Esophagus squamous epithelium (tissue), 5 donors: ENCODE measurements around the gene GAMT. TPM values are rescaled to one million over a fixed set of nuclear protein-coding genes. Genes with fewer than 3 reads are reported as not detected.

Experiments used
- DNase-seq: peaks from one replicate; lab custom pipeline; 2025; lab: John Stamatoyannopoulos, UW
- H3K27ac ChIP-seq, 4 donors: fragments of 200-600 bp; sonication (generic); one replicate each; pipeline ENCODE4 v1.5.1; 2016 to 2019; ENCODE audit warnings: mild to moderate bottlenecking in 1 of 4
- H3K27me3 ChIP-seq, 4 donors: fragments of 200-600 bp; sonication (generic); 1 replicate in 3 of 4; 2 replicates in 1 of 4; pipeline versions ENCODE4 v1.5.1 to v1.6.0; 2017 to 2021; ENCODE audit warnings: antibody characterized with exemption in 1 of 4
- H3K36me3 ChIP-seq, 3 donors: fragments of 200-600 bp; sonication (generic); one replicate each; pipeline ENCODE4 v1.5.1; 2016 to 2019
- H3K4me1 ChIP-seq, 3 donors: fragments of 200-600 bp; sonication (generic); one replicate each; pipeline ENCODE4 v1.5.1; 2017 to 2019
- H3K4me3 ChIP-seq, 4 donors: fragments of 200-600 bp; sonication (generic); 1 replicate in 3 of 4; 2 replicates in 1 of 4; pipeline ENCODE4 v1.5.1; 2016 to 2019; ENCODE audit warnings: mild to moderate bottlenecking in 2 of 4, moderate library complexity in 1 of 4
- H3K9me3 ChIP-seq, 3 donors: fragments of 200-600 bp; sonication (generic); one replicate each; pipeline ENCODE4 v1.5.1; 2016 to 2019
- POLR2A ChIP-seq, 4 donors: fragments of 450-650 bp; IDR thresholded peaks; one replicate each; pipeline ENCODE4 v1.6.1; 2017; ENCODE audit warnings: antibody characterized with exemption in 4 of 4, mild to moderate bottlenecking in 4 of 4, moderate library complexity in 3 of 4
- WGBS, 2 donors: methylation state at CpG; one replicate each; pipeline ENCODE4 v1.1.5; 2018; 5-methylcytosine and 5-hydroxymethylcytosine counted together
- intact Hi-C: fragments of 100-400 bp; cut with DNase I; formaldehyde crosslinking; loops from one replicate; pipeline ENCODE4 v1.15.0; 2022
- total RNA-seq, 4 donors: library from RNA; depleted of rRNA; stranded (reverse); fragments of >200 nt; gene quantifications; one replicate each; pipeline ENCODE4 v1.1.0, GENCODE V29; 2016
- TF ChIP-seq, protein P1 (sequence below), 6 experiments: fragments of 450-650 bp in 4 of 6; fragments of 200-600 bp in 2 of 6; sonication (generic) in 2 of 6; IDR thresholded peaks; one replicate each; pipeline ENCODE4 v1.5.1; 2016 to 2019; ENCODE audit warnings: antibody characterized with exemption in 6 of 6, mild to moderate bottlenecking in 4 of 6, moderate library complexity in 4 of 6
- donor health status: DM: yes; HTN: yes; CAD: no.

The GAMT gene
- total RNA-seq, 4 donors from 2014 or later: 2.4 to 40.0 (median 13.1) TPM

- 78 to 85% methylated on average over 15 to 18 of the region's 21 CpGs for WGBS, 2 donors
- intact Hi-C loops: no loop called here
- peaks cover 41 to 72% (median 47%) of the 10 kb centered on the region in 3 donors for H3K36me3 ChIP-seq
- no peak for TF ChIP-seq POLR2A (IDR thresholded peaks at IDR 0.05)
- TF ChIP-seq, protein P1, sequence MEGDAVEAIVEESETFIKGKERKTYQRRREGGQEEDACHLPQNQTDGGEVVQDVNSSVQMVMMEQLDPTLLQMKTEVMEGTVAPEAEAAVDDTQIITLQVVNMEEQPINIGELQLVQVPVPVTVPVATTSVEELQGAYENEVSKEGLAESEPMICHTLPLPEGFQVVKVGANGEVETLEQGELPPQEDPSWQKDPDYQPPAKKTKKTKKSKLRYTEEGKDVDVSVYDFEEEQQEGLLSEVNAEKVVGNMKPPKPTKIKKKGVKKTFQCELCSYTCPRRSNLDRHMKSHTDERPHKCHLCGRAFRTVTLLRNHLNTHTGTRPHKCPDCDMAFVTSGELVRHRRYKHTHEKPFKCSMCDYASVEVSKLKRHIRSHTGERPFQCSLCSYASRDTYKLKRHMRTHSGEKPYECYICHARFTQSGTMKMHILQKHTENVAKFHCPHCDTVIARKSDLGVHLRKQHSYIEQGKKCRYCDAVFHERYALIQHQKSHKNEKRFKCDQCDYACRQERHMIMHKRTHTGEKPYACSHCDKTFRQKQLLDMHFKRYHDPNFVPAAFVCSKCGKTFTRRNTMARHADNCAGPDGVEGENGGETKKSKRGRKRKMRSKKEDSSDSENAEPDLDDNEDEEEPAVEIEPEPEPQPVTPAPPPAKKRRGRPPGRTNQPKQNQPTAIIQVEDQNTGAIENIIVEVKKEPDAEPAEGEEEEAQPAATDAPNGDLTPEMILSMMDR (IDR thresholded peaks at IDR 0.05): no peak
- H3K27me3 ChIP-seq: no peaks in the 10 kb centered on the region
- DNase-seq: no peak
- H3K4me3 ChIP-seq: no peak overlapping the region
- no peak overlapping the region for H3K27ac ChIP-seq
- peaks cover 32 to 58% (median 34%) of the 10 kb centered on the region in 3 donors for H3K4me1 ChIP-seq
- H3K9me3 ChIP-seq: no peaks in the 10 kb centered on the region
These were observed 17.8 kb upstream of the GAMT start for GRCh38 chr19:1418951-1419738.

GRCh38 chr19:1418496-1418775 lies 17.1 kb upstream of the GAMT start:
- DNase-seq: no peak
- Histone ChIP-seq H3K27ac (no peak overlapping the region), H3K27me3 (no peaks in the 10 kb centered on the region), H3K36me3 (peaks cover 38 to 70% (median 40%) of the 10 kb centered on the region in 3 donors), H3K4me1 (peaks cover 36 to 58% (median 37%) of the 10 kb centered on the region in 3 donors), H3K4me3 (no peak overlapping the region), H3K9me3 (no peaks in the 10 kb centered on the region)
- 65 to 100% methylated on average over 2 to 6 of the region's 13 CpGs for WGBS, 2 donors
- TF ChIP-seq, protein P1 (IDR thresholded peaks at IDR 0.05): no peak
- no peak for TF ChIP-seq POLR2A (IDR thresholded peaks at IDR 0.05)
- intact Hi-C loops: no loop called here

GRCh38 chr19:1417681-1418495 lies 16.5 kb upstream of the GAMT start:
- DNase-seq: no peak
- H3K27me3 ChIP-seq: no peaks in the 10 kb centered on the region
- WGBS, 2 donors: 80 to 81% methylated on average over 19 to 29 of the region's 30 CpGs
- TF ChIP-seq, protein P1 (IDR thresholded peaks at IDR 0.05): no peak
- TF ChIP-seq POLR2A (IDR thresholded peaks at IDR 0.05): no peak
- peak overlapping the region; percentile 5 to 98 (median 56) for H3K27ac ChIP-seq
- intact Hi-C loops: no loop called here
- H3K4me3 ChIP-seq: no peak overlapping the region
- peaks cover 33 to 70% (median 35%) of the 10 kb centered on the region in 3 donors for H3K36me3 ChIP-seq
- no peaks in the 10 kb centered on the region for H3K9me3 ChIP-seq
- peaks cover 40 to 62% (median 42%) of the 10 kb centered on the region in 3 donors for H3K4me1 ChIP-seq

DNA sequence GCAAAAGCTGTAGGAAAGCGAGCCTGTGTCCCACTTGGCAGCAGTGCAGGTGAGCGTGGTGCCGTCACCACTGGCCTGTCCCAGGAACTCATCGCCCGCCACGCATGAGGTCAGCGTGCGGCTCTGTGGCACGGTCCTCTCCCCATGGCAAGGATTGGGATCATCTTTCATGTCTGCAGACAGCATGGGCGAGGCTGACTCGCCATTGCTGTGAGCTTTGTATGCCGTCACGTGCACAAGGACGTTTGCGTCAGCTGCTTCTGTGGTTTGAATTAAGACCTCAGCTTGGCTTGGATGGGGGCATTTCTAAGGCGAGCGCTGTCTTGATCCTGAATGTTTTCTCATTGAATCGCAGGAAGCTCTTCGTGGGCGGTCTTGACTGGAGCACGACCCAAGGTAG lies 15.8 kb upstream of the GAMT start:
- intact Hi-C loops: no loop called here
- Histone ChIP-seq H3K27me3 (no peaks in the 10 kb centered on the region), H3K36me3 (peaks cover 25 to 70% (median 27%) of the 10 kb centered on the region in 3 donors), H3K9me3 (no peaks in the 10 kb centered on the region), H3K4me3 (no peak overlapping the region), H3K27ac (peak overlapping the region; percentile 5 to 98 (median 89)), H3K4me1 (peaks cover 47 to 69% (median 48%) of the 10 kb centered on the region in 3 donors)
- TF ChIP-seq, protein P1 (IDR thresholded peaks at IDR 0.05): no peak
- no peak for TF ChIP-seq POLR2A (IDR thresholded peaks at IDR 0.05)
- no peak for DNase-seq
- WGBS, 2 donors: 61 to 67% methylated on average over 10 to 20 of the region's 21 CpGs
